HCT116 (cell line): ENCODE results near the gene PRKAA2. TPM values are rescaled to one million over a fixed set of nuclear protein-coding genes. Genes with fewer than 3 reads are reported as not detected.

Experiments
- ATAC-seq: fragments of 200-7000 bp; cut with Tn5 transposase; 2 replicates; pipeline ENCODE4 v1.9.1; 2020; ENCODE audit warnings: mild to moderate bottlenecking, moderate library complexity
- BruUV-seq: library from RNA; stranded (reverse); fragments of 400-500 nt; replicated peaks from 2 replicates; lab custom pipeline; 2021; lab: Mats Ljungman, UMichigan
- CTCF ChIA-PET: fragments of 300-600 bp; sonication (Branson Sonifier 250); formaldehyde crosslinking; loops from one replicate; lab custom pipeline; 2021; ENCODE audit warnings: antibody characterized with exemption; lab: Charles Lee
- POLR2A ChIA-PET: fragments of 300-600, 350-600 bp; sonication (Branson Sonifier 250); formaldehyde crosslinking; loops from one replicate; lab custom pipeline; 2021; ENCODE audit warnings: antibody characterized with exemption; lab: Charles Lee
- RAD21 ChIA-PET, 2 experiments: fragments of 300-600 bp; sonication (Branson Sonifier 250); formaldehyde crosslinking; loops; one replicate each; lab custom pipeline; 2023; ENCODE audit warnings: low total read pairs in 2 of 2; ENCODE audit not compliant: uncharacterized antibody in 2 of 2, unreplicated experiment in 2 of 2, low non-redundant PET in 1 of 2; lab: Charles Lee
- DNase-seq: peaks from one replicate; pipeline ENCODE4 v3.0.0-alpha.2; 2010; ENCODE audit warnings: low read depth, low spot score
- H2AFZ ChIP-seq: fragments of 200-600 bp; shearing (Covaris generic), sonication (generic); 2 replicates; pipeline ENCODE4 v1.6.1; 2017; ENCODE audit warnings: low read depth, mixed run types, mixed read lengths, antibody characterized with exemption, low read length; ENCODE audit not compliant: poor library complexity, severe bottlenecking
- H3K27ac ChIP-seq: 2 replicates; pipeline ENCODE4 v1.5.1; 2012; ENCODE audit warnings: low read depth, low read length
- H3K27me3 ChIP-seq: fragments of 200-600 bp; sonication (generic); 2 replicates; pipeline ENCODE4 v1.6.1; 2016; ENCODE audit warnings: mixed run types, low read length, mixed read lengths; ENCODE audit not compliant: insufficient read depth
- H3K36me3 ChIP-seq, 2 experiments: fragments of 200-500 bp in 1 of 2; fragments of 200-600 bp in 1 of 2; sonication (Bioruptor generic) in 1 of 2; sonication (generic) in 1 of 2; 2 replicates each; pipeline versions ENCODE4 v1.5.1 to v1.6.1; 2014 to 2016; ENCODE audit warnings: low read length in 2 of 2, inconsistent platforms in 1 of 2, mixed read lengths in 1 of 2, mixed run types in 1 of 2; ENCODE audit not compliant: insufficient read depth in 2 of 2, control insufficient read depth in 1 of 2
- H3K4me1 ChIP-seq, 2 experiments: fragments of 200-600 bp in 1 of 2; sonication (generic) in 1 of 2; 2 replicates each; pipeline versions ENCODE4 v1.5.1 to v1.6.1; 2012 to 2017; ENCODE audit warnings: low read length in 2 of 2, inconsistent platforms in 1 of 2, mild to moderate bottlenecking in 1 of 2, mixed read lengths in 1 of 2, mixed run types in 1 of 2, moderate library complexity in 1 of 2; ENCODE audit not compliant: insufficient read depth in 2 of 2, control insufficient read depth in 1 of 2
- H3K4me2 ChIP-seq: fragments of 200-600 bp; sonication (generic); 2 replicates; pipeline ENCODE4 v1.6.1; 2017; ENCODE audit warnings: mixed run types, low read length, mixed read lengths
- H3K4me3 ChIP-seq, 2 experiments: fragments of 200-600 bp in 1 of 2; sonication (generic) in 1 of 2; replicated peaks in 1 of 2; 2 replicates each; pipeline ENCODE4 v1.5.1; 2011 to 2016; ENCODE audit warnings: low read length in 2 of 2, control low read depth in 1 of 2, low read depth in 1 of 2, mild to moderate bottlenecking in 1 of 2, mixed read lengths in 1 of 2, mixed run types in 1 of 2
- H3K79me2 ChIP-seq: fragments of 200-600 bp; sonication (generic); 2 replicates; pipeline ENCODE4 v1.6.1; 2017; ENCODE audit warnings: mild to moderate bottlenecking, mixed run types, low read length, moderate library complexity, mixed read lengths; ENCODE audit not compliant: insufficient read depth
- H3K9ac ChIP-seq: fragments of 200-600 bp; sonication (generic); 2 replicates; pipeline ENCODE4 v1.6.1; 2016; ENCODE audit warnings: low read length, mixed read lengths
- H3K9me2 ChIP-seq: fragments of 200-600 bp; sonication (generic), shearing (Covaris generic); 2 replicates; pipeline ENCODE4 v1.6.1; 2017; ENCODE audit warnings: mixed run types, mild to moderate bottlenecking, moderate library complexity; ENCODE audit not compliant: insufficient read depth
- H3K9me3 ChIP-seq, 2 experiments: fragments of 200-500 bp in 1 of 2; fragments of 200-600 bp in 1 of 2; sonication (Bioruptor generic) in 1 of 2; sonication (generic) in 1 of 2; 2 replicates each; pipeline ENCODE4 v1.6.1; 2014 to 2017; ENCODE audit warnings: low read length in 2 of 2, mixed read lengths in 2 of 2, inconsistent platforms in 1 of 2, low read depth in 1 of 2, mild to moderate bottlenecking in 1 of 2, mixed run types in 1 of 2, moderate library complexity in 1 of 2; ENCODE audit not compliant: control insufficient read depth in 1 of 2, insufficient read depth in 1 of 2
- H4K20me1 ChIP-seq: fragments of 200-600 bp; sonication (generic), shearing (Covaris generic); 2 replicates; pipeline ENCODE4 v1.6.1; 2017; ENCODE audit warnings: mixed run types, mild to moderate bottlenecking, moderate library complexity; ENCODE audit not compliant: insufficient read depth
- EZH2phosphoT487 ChIP-seq: fragments of 200-600 bp; IDR thresholded peaks from 2 replicates; pipeline ENCODE4 v1.6.1; 2018; ENCODE audit warnings: antibody characterized with exemption, borderline replicate concordance
- MAX ChIP-seq: IDR thresholded peaks from 2 replicates; pipeline ENCODE4 v1.6.1; 2012
- POLR2AphosphoS5 ChIP-seq: IDR thresholded peaks from 2 replicates; pipeline ENCODE4 v1.6.1; 2011; ENCODE audit warnings: mild to moderate bottlenecking, low read depth, low read length, moderate library complexity
- SIN3A ChIP-seq: IDR thresholded peaks from 2 replicates; pipeline ENCODE4 v1.6.1; 2012; ENCODE audit warnings: low read depth
- SP1 ChIP-seq: IDR thresholded peaks from 2 replicates; pipeline ENCODE4 v1.6.1; 2012; ENCODE audit warnings: low read depth
- TCF7L2 ChIP-seq: IDR thresholded peaks from 2 replicates; pipeline ENCODE4 v1.7.0; 2011; ENCODE audit warnings: borderline replicate concordance, inconsistent platforms; ENCODE audit not compliant: insufficient read depth, insufficient read length; ENCODE audit errors: extremely low read depth
- intact Hi-C: fragments of 100-400 bp; cut with micrococcal nuclease; formaldehyde crosslinking; loops from 2 replicates; pipeline ENCODE4 v1.10.0; 2022
- total RNA-seq: library from RNA; stranded (reverse); gene quantifications from one replicate; pipeline ENCODE4 v1.2.1, GENCODE V29; 2021; ENCODE audit not compliant: unreplicated experiment

The PRKAA2 gene
- total RNA-seq, 1 experiment from 2014 or later, result 1.6 TPM

GRCh38 chr1:56644064-56644918, 823 bp upstream of the PRKAA2 start (continued):
- no peak for TF ChIP-seq POLR2AphosphoS5
- TF ChIP-seq, all 23 proteins: peak for 0

GRCh38 chr1:56645677-56646305, 677 bp downstream of the PRKAA2 start:
- Histone ChIP-seq H3K27me3 (peaks cover 30% of the 10 kb centered on the region), H3K4me3 (peak overlapping the region; percentile 48 to 58), H3K9ac (peak overlapping the region; percentile 42; the same call in 1 of the 2 replicates), H3K27ac (peak overlapping the region; percentile 51; the same call in 1 of the 2 replicates), H3K9me3 (no peaks in the 10 kb centered on the region), H3K79me2 (no peaks in the 10 kb centered on the region), H4K20me1 (no peaks in the 10 kb centered on the region), H3K4me2 (peak overlapping the region; percentile 74), H3K4me1 (peaks cover 0 to 17% of the 10 kb centered on the region in 2 experiments; a peak in 2 of 4 replicates), H2AFZ (peak overlapping the region; percentile 89), H3K36me3 (no peaks in the 10 kb centered on the region), H3K9me2 (no peaks in the 10 kb centered on the region)
- intact Hi-C loops, result no loop called here
- BruUV-seq, result no TSS peak
- ChIA-PET CTCF (no interaction called here), POLR2A (no interaction called here), RAD21 (no interaction called here)
- no peak for TF ChIP-seq TCF7L2
- no peak for TF ChIP-seq SP1
- no peak for TF ChIP-seq EZH2phosphoT487
- no peak for TF ChIP-seq SIN3A
- TF ChIP-seq MAX, result no peak
- DNase-seq, result no peak
- ATAC-seq, result peak; percentile 65
